Activated T-helper 17 cell treated with anti-CD3 and anti-CD28 coated beads, Interleukin-2, amount 50 U/mL, for 72 hours (primary cell): Measurements from ENCODE around the gene FOXN3. TPM values are rescaled to one million over a fixed set of nuclear protein-coding genes. Genes with fewer than 3 reads are reported as not detected.

Experiments used
- ATAC-seq: fragments of 150-1000 bp; cut with Tn5 transposase; replicated peaks from 2 replicates; pipeline ENCODE4 v1.10.0; 2021; ENCODE audit warnings: mild to moderate bottlenecking, moderate library complexity
- H3K27ac Mint-ChIP-seq: one replicate; pipeline ENCODE4 v1.8.0; 2022; ENCODE audit warnings: mixed read lengths
- H3K27me3 Mint-ChIP-seq: one replicate; pipeline ENCODE4 v1.8.0; 2022; ENCODE audit warnings: mixed read lengths
- H3K36me3 Mint-ChIP-seq: one replicate; pipeline ENCODE4 v1.8.0; 2022; ENCODE audit warnings: low read depth, mild to moderate bottlenecking, mixed read lengths
- H3K4me1 Mint-ChIP-seq: one replicate; pipeline ENCODE4 v1.8.0; 2022; ENCODE audit warnings: mixed read lengths
- H3K4me3 Mint-ChIP-seq: one replicate; pipeline ENCODE4 v1.8.0; 2022; ENCODE audit warnings: mild to moderate bottlenecking, mixed read lengths
- H3K9me3 Mint-ChIP-seq: one replicate; pipeline ENCODE4 v1.8.0; 2022; ENCODE audit warnings: mixed read lengths
- total RNA-seq, 2 donors: library from RNA; stranded (reverse); gene quantifications; one replicate each; pipeline ENCODE4 v1.2.3, GENCODE V29; 2022

The FOXN3 gene
- total RNA-seq, 2 donors from 2014 or later = 56.9 to 82.3 TPM

GRCh38 chr14:89443042-89443629 lies 26.1 kb upstream of the FOXN3 start:
- Mint-ChIP-seq H3K36me3 (no peaks in the 10 kb centered on the region), H3K9me3 (no peaks in the 10 kb centered on the region), H3K27me3 (no peaks in the 10 kb centered on the region), H3K4me3 (peak overlapping the region; percentile 65), H3K27ac (peak overlapping the region; percentile 81), H3K4me1 (peaks cover 22% of the 10 kb centered on the region)
- no peak for ATAC-seq

DNA sequence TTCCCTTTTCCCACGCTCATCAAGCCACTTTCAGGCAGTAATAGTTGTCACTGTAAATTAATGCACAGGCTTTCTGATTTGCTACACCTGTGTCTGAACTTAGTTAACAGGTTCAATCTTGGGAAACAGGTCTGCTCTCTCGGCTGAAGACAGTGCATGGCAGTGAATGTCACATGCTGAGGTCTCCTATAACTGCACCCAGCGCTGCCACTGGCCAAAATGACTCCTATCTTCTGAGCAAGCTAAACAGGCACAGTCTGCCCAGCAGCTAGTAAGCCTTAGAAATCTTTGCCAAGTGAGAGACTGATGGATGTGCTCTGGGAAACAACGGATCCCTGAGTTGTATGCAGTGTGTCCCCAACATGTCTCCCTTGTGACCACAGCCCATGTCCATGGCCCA lies 25.2 kb upstream of the FOXN3 start:
- no peak overlapping the region for H3K4me3 Mint-ChIP-seq
- no peaks in the 10 kb centered on the region for H3K27me3 Mint-ChIP-seq
- H3K4me1 Mint-ChIP-seq = peaks cover 21% of the 10 kb centered on the region
- H3K36me3 Mint-ChIP-seq = no peaks in the 10 kb centered on the region
- ATAC-seq = no peak
- H3K27ac Mint-ChIP-seq = peak overlapping the region; percentile 63
- H3K9me3 Mint-ChIP-seq = peaks cover 2% of the 10 kb centered on the region

DNA sequence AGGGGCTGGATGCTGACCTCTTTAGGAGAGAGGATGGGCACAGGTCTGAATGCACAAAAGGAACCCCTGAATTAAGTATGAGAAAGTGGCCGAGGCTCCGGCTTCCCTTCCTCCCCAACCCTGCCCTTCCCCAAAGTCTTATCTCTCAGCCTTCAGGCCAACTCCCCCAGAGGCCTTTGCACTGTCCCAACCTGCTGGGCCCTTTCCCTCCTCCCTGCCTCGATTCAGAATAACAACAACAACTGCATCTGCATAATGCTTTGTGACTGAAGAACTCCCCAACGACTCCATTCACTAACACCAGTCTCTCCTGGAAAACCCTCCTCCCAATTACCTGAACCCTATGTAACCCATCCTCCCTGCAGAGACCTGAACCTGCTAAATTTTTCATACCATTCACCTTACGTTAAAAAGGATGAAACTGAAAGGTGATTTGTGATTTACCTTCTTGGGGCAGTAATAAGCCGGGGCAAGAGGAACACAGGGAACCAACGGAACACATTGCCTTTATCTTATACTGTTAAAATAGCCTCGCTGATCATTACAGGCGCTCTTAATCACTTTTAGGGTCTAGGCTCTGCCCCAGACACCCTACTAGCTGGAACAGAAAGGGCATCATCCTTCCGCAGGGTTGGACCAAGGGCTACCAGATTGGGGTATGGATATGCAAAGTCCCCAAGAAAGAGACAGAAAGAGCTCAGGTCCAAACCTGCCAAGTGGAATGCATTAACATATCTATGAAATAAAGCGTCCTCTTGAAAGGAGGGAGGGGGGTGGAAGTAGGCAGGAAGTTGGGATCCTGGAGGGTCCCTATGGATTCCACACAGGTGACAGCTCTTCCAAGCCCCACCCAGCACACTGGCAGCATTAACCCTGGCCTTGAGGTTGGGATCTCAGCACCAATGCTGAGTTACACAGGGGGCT lies 24.2 kb upstream of the FOXN3 start:
- H3K36me3 Mint-ChIP-seq = no peaks in the 10 kb centered on the region
- H3K27ac Mint-ChIP-seq = no peak overlapping the region
- H3K4me1 Mint-ChIP-seq = peaks cover 24% of the 10 kb centered on the region

DNA sequence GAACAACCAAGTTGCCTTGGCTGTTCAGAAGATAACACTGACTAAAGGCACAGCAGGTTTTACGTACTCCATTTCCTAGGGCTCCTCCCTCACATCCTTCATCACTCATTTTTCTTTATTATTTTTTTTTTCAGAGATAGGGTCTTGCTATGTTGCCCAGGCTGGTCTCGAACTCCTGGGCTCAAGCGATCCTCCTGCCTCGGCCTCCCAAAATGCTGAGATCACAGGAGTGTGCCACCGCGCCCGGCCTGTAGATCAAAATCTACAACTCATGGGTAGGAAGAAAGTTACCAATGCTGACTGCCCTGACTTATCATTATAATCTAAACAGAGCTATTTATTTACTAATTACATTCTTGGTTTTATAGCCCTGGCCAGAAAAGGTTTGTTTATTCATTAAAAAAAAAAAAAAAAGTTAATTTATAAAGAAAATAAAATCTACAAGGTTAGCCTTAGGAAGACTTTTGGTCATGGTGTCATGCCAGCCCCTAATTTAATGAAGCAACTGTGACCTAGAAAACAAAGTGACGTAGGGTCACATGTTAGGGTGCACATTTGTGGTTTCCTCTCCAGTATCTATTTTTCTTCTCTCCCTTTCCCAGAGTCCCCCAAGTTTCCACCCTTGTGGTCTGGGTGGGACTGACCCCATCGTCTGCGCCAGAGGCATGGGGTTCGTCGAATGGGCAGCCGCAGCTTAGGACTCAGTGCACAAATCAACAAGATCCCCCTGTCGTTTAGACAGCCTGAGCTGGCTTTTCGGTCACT lies 19.0 kb upstream of the FOXN3 start:
- peaks cover 4% of the 10 kb centered on the region for H3K9me3 Mint-ChIP-seq
- no peak for ATAC-seq
- peak overlapping the region; percentile 55 for H3K27ac Mint-ChIP-seq
- H3K27me3 Mint-ChIP-seq = no peaks in the 10 kb centered on the region
- no peaks in the 10 kb centered on the region for H3K36me3 Mint-ChIP-seq
- H3K4me1 Mint-ChIP-seq = peaks cover 23% of the 10 kb centered on the region
- H3K4me3 Mint-ChIP-seq = no peak overlapping the region

More for the DNA sequence above, 24.2 kb upstream of the FOXN3 start:
- Mint-ChIP-seq H3K27me3 (no peaks in the 10 kb centered on the region), H3K9me3 (peaks cover 4% of the 10 kb centered on the region), H3K4me3 (no peak overlapping the region)
- no peak for ATAC-seq

- ATAC-seq = no peak
- peaks cover 4% of the 10 kb centered on the region for H3K36me3 Mint-ChIP-seq
- H3K4me1 Mint-ChIP-seq = peaks cover 27% of the 10 kb centered on the region
- H3K9me3 Mint-ChIP-seq = peaks cover 4% of the 10 kb centered on the region
- H3K4me3 Mint-ChIP-seq = no peak overlapping the region
- H3K27ac Mint-ChIP-seq = peak overlapping the region; percentile 55
- no peaks in the 10 kb centered on the region for H3K27me3 Mint-ChIP-seq
These were observed 18.5 kb upstream of the FOXN3 start for GRCh38 chr14:89435492-89435891.

DNA sequence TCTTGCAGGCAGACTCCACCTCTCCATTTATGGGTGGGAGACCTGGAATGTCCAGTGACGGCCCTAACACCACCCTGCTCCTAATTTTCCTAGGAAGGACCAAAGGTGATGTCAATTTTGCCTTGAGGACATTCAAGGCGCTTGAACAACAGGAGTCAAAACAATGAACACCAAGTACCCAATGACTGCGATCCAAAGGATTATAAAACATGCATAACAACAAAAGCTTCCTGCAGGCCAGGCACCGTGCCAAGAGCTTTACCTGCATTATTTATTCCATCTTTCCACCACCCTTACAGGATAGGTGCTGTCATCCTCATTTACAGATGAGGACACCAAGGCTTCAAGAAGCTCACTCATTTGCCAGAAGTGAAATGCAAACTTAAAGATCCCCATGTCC lies 15.2 kb upstream of the FOXN3 start:
- ATAC-seq = no peak
- peaks cover 2% of the 10 kb centered on the region for H3K9me3 Mint-ChIP-seq
- H3K27ac Mint-ChIP-seq = peak overlapping the region; percentile 20
- H3K4me3 Mint-ChIP-seq = peak overlapping the region; percentile 87
- no peaks in the 10 kb centered on the region for H3K27me3 Mint-ChIP-seq
- peaks cover 37% of the 10 kb centered on the region for H3K4me1 Mint-ChIP-seq
- H3K36me3 Mint-ChIP-seq = peaks cover 6% of the 10 kb centered on the region

DNA sequence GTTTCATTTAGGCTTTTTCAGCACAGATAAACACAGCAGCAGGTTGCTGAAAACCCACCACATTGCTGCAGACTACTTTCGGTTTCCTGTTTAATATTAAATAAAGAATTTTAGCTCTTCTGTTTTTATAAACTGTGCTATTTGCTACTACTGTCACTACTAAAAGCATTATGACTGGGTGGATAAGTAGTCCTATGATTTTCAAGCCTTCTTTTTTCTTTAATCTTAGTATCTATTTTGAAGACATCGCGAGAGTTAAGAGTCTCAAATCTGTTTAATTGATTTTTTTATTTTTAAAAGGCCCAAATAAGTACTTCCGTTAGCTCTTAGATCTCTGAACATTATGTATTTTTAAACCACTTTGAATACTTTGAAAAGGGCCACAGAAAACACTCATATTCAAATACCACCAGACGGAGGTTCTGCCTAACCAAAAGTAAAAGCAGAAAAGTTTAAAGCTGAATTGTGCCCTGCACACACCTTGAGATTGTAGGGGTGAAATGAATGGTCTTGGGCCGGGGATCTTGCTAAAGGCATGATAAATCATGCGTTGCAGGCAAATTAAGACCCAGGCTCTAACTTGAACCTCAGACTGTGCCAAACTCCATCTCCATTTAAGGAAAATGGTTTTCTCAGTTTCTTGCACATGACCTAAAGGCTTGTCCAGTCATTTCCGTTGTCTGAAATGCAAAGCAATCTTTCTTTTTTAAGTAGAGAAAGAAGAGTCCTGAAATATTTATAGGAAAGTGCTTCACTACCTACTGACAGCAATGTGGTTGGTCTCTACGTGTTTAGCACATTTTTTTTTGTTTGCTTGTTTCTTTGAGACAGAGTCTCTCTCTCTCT lies 13.6 kb upstream of the FOXN3 start:
- Mint-ChIP-seq H3K4me3 (peak overlapping the region; percentile 87), H3K4me1 (peaks cover 39% of the 10 kb centered on the region), H3K27ac (peak overlapping the region; percentile 97), H3K36me3 (peaks cover 6% of the 10 kb centered on the region), H3K27me3 (no peaks in the 10 kb centered on the region), H3K9me3 (no peaks in the 10 kb centered on the region)
- ATAC-seq = peak; percentile 89

- H3K27me3 Mint-ChIP-seq = no peaks in the 10 kb centered on the region
- H3K4me3 Mint-ChIP-seq = peak overlapping the region; percentile 87
- no peaks in the 10 kb centered on the region for H3K9me3 Mint-ChIP-seq
- ATAC-seq = peak; percentile 61
- H3K36me3 Mint-ChIP-seq = peaks cover 6% of the 10 kb centered on the region
- H3K4me1 Mint-ChIP-seq = peaks cover 33% of the 10 kb centered on the region
- peak overlapping the region; percentile 97 for H3K27ac Mint-ChIP-seq
These were observed 12.5 kb upstream of the FOXN3 start for GRCh38 chr14:89429199-89430181.

DNA sequence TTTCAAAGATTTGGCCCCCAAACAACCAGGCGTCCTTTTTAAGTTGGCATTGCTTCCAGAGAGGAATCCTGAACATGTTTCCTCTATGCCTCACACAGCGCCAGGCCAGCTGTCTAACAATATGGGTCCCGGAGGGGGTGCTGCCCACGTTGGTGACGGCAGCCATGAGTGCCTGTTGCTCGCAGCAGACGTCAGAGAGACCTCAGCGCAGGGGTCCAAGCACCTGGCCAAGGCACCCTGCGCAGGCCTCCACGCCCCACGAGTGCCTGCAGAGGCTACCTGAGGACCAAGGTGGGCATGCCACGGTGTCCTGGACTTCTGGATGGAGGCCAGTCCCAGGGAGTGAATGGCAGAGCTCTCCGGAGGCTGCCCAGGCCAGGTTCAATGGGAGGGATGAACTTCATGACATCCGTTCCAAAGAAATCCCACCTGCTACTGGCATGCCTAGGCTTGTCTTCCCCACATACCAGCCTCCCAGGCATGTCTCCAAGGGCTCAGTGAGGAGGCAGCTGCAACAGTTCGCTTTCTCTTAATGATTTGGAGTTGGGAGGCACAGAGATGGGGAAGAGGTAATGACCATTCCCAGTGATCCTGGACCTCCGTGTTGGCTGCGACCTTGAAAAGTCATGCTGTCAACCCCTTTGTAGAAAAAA lies 11.6 kb upstream of the FOXN3 start:
- peaks cover 31% of the 10 kb centered on the region for H3K4me1 Mint-ChIP-seq

DNA sequence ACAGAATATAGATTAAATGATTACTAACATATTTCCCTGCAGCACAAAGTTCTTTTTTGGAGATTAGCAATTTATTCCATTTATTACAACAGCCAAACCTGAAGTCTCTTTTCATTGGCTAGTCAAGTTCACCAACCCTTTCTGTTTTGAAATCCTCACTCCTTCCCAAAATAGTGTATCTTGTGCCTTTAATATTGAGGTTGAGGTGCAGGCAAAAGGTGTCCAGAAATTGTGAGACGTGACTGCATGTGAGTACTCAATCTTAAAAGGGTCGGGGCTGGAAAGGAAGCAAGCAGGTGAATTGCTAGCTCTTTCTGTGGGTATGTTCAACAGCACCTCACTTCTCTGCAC lies 11.1 kb upstream of the FOXN3 start:
- H3K4me3 Mint-ChIP-seq = peak overlapping the region; percentile 17
- no peaks in the 10 kb centered on the region for H3K9me3 Mint-ChIP-seq
- ATAC-seq = no peak
- H3K4me1 Mint-ChIP-seq = peaks cover 32% of the 10 kb centered on the region
- no peak overlapping the region for H3K27ac Mint-ChIP-seq
- no peaks in the 10 kb centered on the region for H3K27me3 Mint-ChIP-seq
- H3K36me3 Mint-ChIP-seq = peaks cover 6% of the 10 kb centered on the region

More for the DNA sequence above, 11.6 kb upstream of the FOXN3 start:
- H3K27me3 Mint-ChIP-seq = no peaks in the 10 kb centered on the region
- ATAC-seq = no peak
- peak overlapping the region; percentile 97 for H3K27ac Mint-ChIP-seq
- H3K9me3 Mint-ChIP-seq = no peaks in the 10 kb centered on the region
- H3K4me3 Mint-ChIP-seq = peak overlapping the region; percentile 87
- peaks cover 6% of the 10 kb centered on the region for H3K36me3 Mint-ChIP-seq

GRCh38 chr14:89427426-89428172 lies 10.6 kb upstream of the FOXN3 start:
- Mint-ChIP-seq H3K9me3 (no peaks in the 10 kb centered on the region), H3K4me3 (peak overlapping the region; percentile 17), H3K36me3 (peaks cover 6% of the 10 kb centered on the region), H3K4me1 (peaks cover 35% of the 10 kb centered on the region), H3K27me3 (no peaks in the 10 kb centered on the region), H3K27ac (no peak overlapping the region)
- ATAC-seq = no peak

- peaks cover 6% of the 10 kb centered on the region for H3K36me3 Mint-ChIP-seq
- peak overlapping the region; percentile 71 for H3K27ac Mint-ChIP-seq
These were observed 8.9 kb upstream of the FOXN3 start for GRCh38 chr14:89425931-89426330.

More at GRCh38 chr14:89425931-89426330, 8.9 kb upstream of the FOXN3 start:
- peak; percentile 22 for ATAC-seq
- Mint-ChIP-seq H3K4me3 (peak overlapping the region; percentile 11), H3K4me1 (peaks cover 34% of the 10 kb centered on the region), H3K27me3 (no peaks in the 10 kb centered on the region), H3K9me3 (no peaks in the 10 kb centered on the region)
